IMR-90 (cell line): ENCODE data around the gene PRR12. TPM values are rescaled to one million over a fixed set of nuclear protein-coding genes. Genes with fewer than 3 reads are reported as not detected.

ENCODE experiments used
- ATAC-seq: fragments of 200-7000 bp; cut with Tn5 transposase; 2 replicates; pipeline ENCODE4 v1.9.1; 2020; ENCODE audit warnings: low read depth, mild to moderate bottlenecking, moderate library complexity
- BruUV-seq: library from RNA; stranded (reverse); fragments of 400-500 nt; replicated peaks from 2 replicates; lab custom pipeline; 2021; lab: Mats Ljungman, UMichigan
- CTCF ChIA-PET: fragments of 300-600 bp; formaldehyde crosslinking; extraction: SDS; loops from one replicate; lab custom pipeline; 2021; ENCODE audit warnings: antibody characterized with exemption; lab: Yijun Ruan, JAX
- POLR2A ChIA-PET: fragments of 300-600 bp; sonication (Branson Sonifier 250); formaldehyde crosslinking; loops from one replicate; lab custom pipeline; 2022; ENCODE audit warnings: antibody characterized with exemption; ENCODE audit not compliant: unreplicated experiment; lab: Charles Lee
- DNase-seq: peaks from one replicate; pipeline ENCODE4 v3.0.0; 2013
- H2AFZ ChIP-seq: replicated peaks from 2 replicates; pipeline ENCODE3; 2013; ENCODE audit warnings: low read length, mild to moderate bottlenecking; ENCODE audit not compliant: poor library complexity
- H2AK5ac ChIP-seq: 2 replicates; pipeline ENCODE4 v1.6.1; 2013; ENCODE audit warnings: low read depth, low read length, inconsistent platforms
- H2AK9ac ChIP-seq: replicated peaks from 2 replicates; pipeline ENCODE3; 2013; ENCODE audit warnings: mild to moderate bottlenecking, low read depth, low read length, moderate library complexity; ENCODE audit not compliant: poor library complexity
- H2BK120ac ChIP-seq: 2 replicates; pipeline ENCODE4 v1.6.1; 2013; ENCODE audit warnings: low read depth, low read length, inconsistent platforms
- H2BK15ac ChIP-seq: 3 replicates; pipeline ENCODE4 v1.6.1; 2013; ENCODE audit warnings: low read depth, low read length, inconsistent platforms
- H2BK20ac ChIP-seq: 2 replicates; pipeline ENCODE4 v1.6.1; 2013; ENCODE audit warnings: low read depth, mild to moderate bottlenecking, inconsistent platforms, low read length, moderate library complexity
- H2BK5ac ChIP-seq: 2 replicates; pipeline ENCODE4 v1.6.1; 2013; ENCODE audit warnings: mild to moderate bottlenecking, low read depth, low read length, inconsistent platforms; ENCODE audit not compliant: poor library complexity, severe bottlenecking
- H3K14ac ChIP-seq: replicated peaks from 2 replicates; pipeline ENCODE4 v1.6.1; 2013; ENCODE audit warnings: low read depth, low read length, inconsistent platforms
- H3K18ac ChIP-seq: 2 replicates; pipeline ENCODE4 v1.6.1; 2013; ENCODE audit warnings: low read depth, low read length, control low read depth
- H3K23ac ChIP-seq: 2 replicates; pipeline ENCODE4 v1.6.1; 2013; ENCODE audit warnings: low read depth, low read length, inconsistent platforms
- H3K27ac ChIP-seq: 2 replicates; pipeline ENCODE4 v1.5.1; 2013; ENCODE audit warnings: mild to moderate bottlenecking, control low read depth, low read length; ENCODE audit not compliant: insufficient read depth
- H3K27me3 ChIP-seq: 2 replicates; pipeline ENCODE4 v1.6.1; 2013; ENCODE audit warnings: low read length; ENCODE audit not compliant: control insufficient read depth, insufficient read depth
- H3K36me3 ChIP-seq: 2 replicates; pipeline ENCODE4 v1.6.1; 2013; ENCODE audit warnings: low read length, mixed read lengths; ENCODE audit not compliant: control insufficient read depth, insufficient read depth
- H3K4ac ChIP-seq: 2 replicates; pipeline ENCODE4 v1.6.1; 2013; ENCODE audit warnings: low read depth, low read length, inconsistent platforms
- H3K4me1 ChIP-seq: 2 replicates; pipeline ENCODE4 v1.6.1; 2013; ENCODE audit warnings: low read length, mixed read lengths; ENCODE audit not compliant: control insufficient read depth, insufficient read depth
- H3K4me2 ChIP-seq: 2 replicates; pipeline ENCODE4 v1.6.1; 2013; ENCODE audit warnings: low read depth, mild to moderate bottlenecking, control low read depth, low read length, moderate library complexity
- H3K4me3 ChIP-seq: 2 replicates; pipeline ENCODE4 v1.5.1; 2013; ENCODE audit warnings: low read depth, mild to moderate bottlenecking, control low read depth, low read length, moderate library complexity; ENCODE audit not compliant: insufficient read depth
- H3K56ac ChIP-seq: 2 replicates; pipeline ENCODE4 v1.6.1; 2013; ENCODE audit warnings: low read length, inconsistent platforms; ENCODE audit not compliant: insufficient read depth; ENCODE audit errors: extremely low read depth
- H3K79me1 ChIP-seq, 2 experiments: 2 replicates each; pipeline ENCODE4 v1.6.1; 2013; ENCODE audit warnings: low read length in 2 of 2, inconsistent platforms in 1 of 2, low read depth in 1 of 2
- H3K9ac ChIP-seq: 2 replicates; pipeline ENCODE4 v1.6.1; 2013; ENCODE audit warnings: low read depth, low read length, control low read depth
- H3K9me1 ChIP-seq: 2 replicates; pipeline ENCODE4 v1.6.1; 2013; ENCODE audit warnings: low read length, inconsistent platforms; ENCODE audit not compliant: insufficient read depth
- H3K9me3 ChIP-seq: 2 replicates; pipeline ENCODE4 v1.6.1; 2013; ENCODE audit warnings: low read length; ENCODE audit not compliant: control insufficient read depth, insufficient read depth
- H4K20me1 ChIP-seq: 2 replicates; pipeline ENCODE4 v1.6.1; 2013; ENCODE audit warnings: low read length, inconsistent platforms; ENCODE audit not compliant: insufficient read depth
- H4K5ac ChIP-seq: 2 replicates; pipeline ENCODE4 v1.6.1; 2013; ENCODE audit warnings: mild to moderate bottlenecking, low read depth, low read length, control low read depth
- H4K8ac ChIP-seq, 2 experiments: 2 replicates each; pipeline ENCODE4 v1.6.1; 2013; ENCODE audit warnings: low read depth in 2 of 2, low read length in 2 of 2, control low read depth in 1 of 2, inconsistent platforms in 1 of 2
- H4K91ac ChIP-seq: 2 replicates; pipeline ENCODE4 v1.6.1; 2013; ENCODE audit warnings: low read depth, low read length, inconsistent platforms; ENCODE audit not compliant: insufficient read depth
- BHLHE40 ChIP-seq: fragments of 150-350 bp; IDR thresholded peaks from 2 replicates; pipeline ENCODE4 v1.6.1; 2016; ENCODE audit warnings: mild to moderate bottlenecking, low read depth, low read length
- CEBPB ChIP-seq: IDR thresholded peaks from 2 replicates; pipeline ENCODE4 v1.6.1; 2012; ENCODE audit warnings: low read depth, low read length, improper control_type of control experiment
- CTCF ChIP-seq: conservative IDR thresholded peaks from 2 replicates; pipeline ENCODE4 v1.5.1; 2012; ENCODE audit warnings: mild to moderate bottlenecking, low read depth, low read length, improper control_type of control experiment
- ELK1 ChIP-seq: fragments of 150-350 bp; IDR thresholded peaks from 2 replicates; pipeline ENCODE4 v1.6.1; 2016; ENCODE audit warnings: low read depth, mild to moderate bottlenecking, low read length, moderate library complexity, borderline replicate concordance
- FOS ChIP-seq: fragments of 150-350 bp; IDR thresholded peaks from 2 replicates; pipeline ENCODE4 v1.6.1; 2016; ENCODE audit warnings: low read depth, low read length
- MAFK ChIP-seq: IDR thresholded peaks from 2 replicates; pipeline ENCODE4 v1.6.1; 2012; ENCODE audit warnings: low read depth, low read length, improper control_type of control experiment
- MAZ ChIP-seq: IDR thresholded peaks from 2 replicates; pipeline ENCODE4 v1.6.1; 2012; ENCODE audit warnings: low read depth, mild to moderate bottlenecking, low read length, improper control_type of control experiment, moderate library complexity, borderline replicate concordance
- MXI1 ChIP-seq: IDR thresholded peaks from 2 replicates; pipeline ENCODE4 v1.6.1; 2012; ENCODE audit warnings: low read depth, mild to moderate bottlenecking, low read length, moderate library complexity, borderline replicate concordance
- NFE2L2 ChIP-seq: fragments of 150-350 bp; IDR thresholded peaks from 2 replicates; pipeline ENCODE4 v1.6.1; 2016; ENCODE audit warnings: low read depth, mild to moderate bottlenecking, low read length
- POLR2A ChIP-seq: IDR thresholded peaks from 2 replicates; pipeline ENCODE4 v1.6.1; 2012; ENCODE audit warnings: mild to moderate bottlenecking, low read depth, low read length
- WGBS, 2 experiments: methylation state at CpG; one replicate each; pipeline versions ENCODE4 v1.1.5 to v1.1.7; 2013; ENCODE audit warnings: missing lambda C conversion rate in 2 of 2; ENCODE audit not compliant: insufficient read length in 1 of 2; ENCODE audit errors: extremely low coverage in 2 of 2; 5-methylcytosine and 5-hydroxymethylcytosine counted together
- dilution Hi-C: fragments of 300-500 bp; cut with HindIII; formaldehyde crosslinking; loops from one replicate; pipeline ENCODE4 v1.14.3; 2018; ENCODE audit warnings: low sequenced_read_pairs; ENCODE audit not compliant: unreplicated experiment
- in situ Hi-C: fragments of 300-500 bp; cut with MboI; formaldehyde crosslinking; loops from 3 replicates; pipeline ENCODE4 v1.14.3; 2019; ENCODE audit warnings: low sequenced_read_pairs, inconsistent platforms, mixed read lengths
- intact Hi-C: fragments of 100-400 bp; cut with micrococcal nuclease; formaldehyde crosslinking; loops from 2 replicates; pipeline ENCODE4 v1.10.0; 2022
- polyA plus RNA-seq, 3 experiments: library from polyadenylated mRNA; depleted of rRNA; stranded (reverse); fragments of >200 nt; gene quantifications; 2 replicates each; pipeline ENCODE4 v1.2.3, GENCODE V29; 2012; ENCODE audit warnings: low replicate concordance in 1 of 3
- total RNA-seq: library from RNA; depleted of rRNA; stranded (reverse); fragments of >200 nt; gene quantifications from 2 replicates; pipeline ENCODE4 v1.2.3, GENCODE V29; 2012

PRR12 gene
- total and polyA plus RNA-seq, 2 of the 4 experiments (the other 2 are of a cell fraction) = 0.36 to 4.1 TPM

- Histone ChIP-seq H3K4ac (no peak overlapping the region), H3K18ac (no peak overlapping the region), H2AFZ (no peak overlapping the region), H3K36me3 (peaks cover 72% of the 10 kb centered on the region), H3K27me3 (no peaks in the 10 kb centered on the region), H3K9me3 (no peaks in the 10 kb centered on the region), H3K79me1 (peaks cover 28 to 66% of the 10 kb centered on the region in 2 experiments), H2BK5ac (no peak overlapping the region), H3K4me2 (no peak overlapping the region), H4K91ac (no peak overlapping the region), H3K4me1 (no peaks in the 10 kb centered on the region), H2AK5ac (no peak overlapping the region), H2BK120ac (no peak overlapping the region), H3K27ac (no peak overlapping the region), H2AK9ac (no peak overlapping the region), H4K20me1 (peaks cover 38% of the 10 kb centered on the region), H3K14ac (no peak overlapping the region), H3K9me1 (peaks cover 3% of the 10 kb centered on the region), H4K8ac (no peak overlapping the region), H2BK15ac (no peak overlapping the region), H4K5ac (no peak overlapping the region), H3K9ac (no peak overlapping the region), H3K23ac (no peak overlapping the region), H3K4me3 (no peak overlapping the region), H2BK20ac (no peak overlapping the region), H3K56ac (no peak overlapping the region)
- ChIA-PET POLR2A (no interaction called here), CTCF (no interaction called here)
- DNase-seq = no peak
- no peak for TF ChIP-seq CTCF
- no peak for TF ChIP-seq POLR2A
- TF ChIP-seq CEBPB = no peak
- no peak for TF ChIP-seq ELK1
- no peak for TF ChIP-seq BHLHE40
- no peak for TF ChIP-seq MAFK
- TF ChIP-seq MAZ = no peak
- TF ChIP-seq FOS = no peak
- no peak for TF ChIP-seq MXI1
- no peak for TF ChIP-seq NFE2L2
- BruUV-seq = no TSS peak
- intact Hi-C loops = no loop called here
- 100% methylated on average over 1 of the region's 2 CpGs; no CpG with 5 or more reads in 1 of the 2 experiments for WGBS, 2 experiments
- dilution Hi-C loops = no loop called here
- in situ Hi-C loops = no loop called here
- ATAC-seq = no peak
These were observed 11.8 kb downstream of the PRR12 start for GRCh38 chr19:49602806-49603205.
